ENCODE measurements around the gene RHBDF1.

DNA sequence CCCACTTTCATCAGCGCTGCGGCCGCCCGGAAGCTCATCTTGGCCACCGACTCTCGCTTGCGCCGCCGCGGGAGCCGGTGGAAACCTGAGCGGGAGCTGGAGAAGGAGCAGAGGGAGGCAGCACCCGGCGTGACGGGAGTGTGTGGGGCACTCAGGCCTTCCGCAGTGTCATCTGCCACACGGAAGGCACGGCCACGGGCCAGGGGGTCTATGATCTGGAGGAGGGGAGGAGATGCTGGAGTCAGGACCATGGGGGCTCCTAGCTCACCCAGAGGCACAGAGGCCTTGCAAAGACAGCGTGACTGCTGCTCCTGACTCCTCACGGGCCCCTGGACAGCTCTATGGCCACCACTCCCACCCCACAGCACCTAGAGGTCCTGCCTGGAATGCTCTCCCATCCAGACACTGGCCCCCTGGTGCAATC, 9.5 kb downstream of the RHBDF1 start:
- TF ChIP-seq, protein P1, sequence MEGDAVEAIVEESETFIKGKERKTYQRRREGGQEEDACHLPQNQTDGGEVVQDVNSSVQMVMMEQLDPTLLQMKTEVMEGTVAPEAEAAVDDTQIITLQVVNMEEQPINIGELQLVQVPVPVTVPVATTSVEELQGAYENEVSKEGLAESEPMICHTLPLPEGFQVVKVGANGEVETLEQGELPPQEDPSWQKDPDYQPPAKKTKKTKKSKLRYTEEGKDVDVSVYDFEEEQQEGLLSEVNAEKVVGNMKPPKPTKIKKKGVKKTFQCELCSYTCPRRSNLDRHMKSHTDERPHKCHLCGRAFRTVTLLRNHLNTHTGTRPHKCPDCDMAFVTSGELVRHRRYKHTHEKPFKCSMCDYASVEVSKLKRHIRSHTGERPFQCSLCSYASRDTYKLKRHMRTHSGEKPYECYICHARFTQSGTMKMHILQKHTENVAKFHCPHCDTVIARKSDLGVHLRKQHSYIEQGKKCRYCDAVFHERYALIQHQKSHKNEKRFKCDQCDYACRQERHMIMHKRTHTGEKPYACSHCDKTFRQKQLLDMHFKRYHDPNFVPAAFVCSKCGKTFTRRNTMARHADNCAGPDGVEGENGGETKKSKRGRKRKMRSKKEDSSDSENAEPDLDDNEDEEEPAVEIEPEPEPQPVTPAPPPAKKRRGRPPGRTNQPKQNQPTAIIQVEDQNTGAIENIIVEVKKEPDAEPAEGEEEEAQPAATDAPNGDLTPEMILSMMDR (IDR thresholded peaks at IDR 0.05) = no peak
- no peak for TF ChIP-seq POLR2A (IDR thresholded peaks at IDR 0.05)
- TF ChIP-seq EP300 (IDR thresholded peaks at IDR 0.05) = no peak
